RPMI7951 (cell line): ENCODE measurements around the gene PLA2R1. TPM values are rescaled to one million over a fixed set of nuclear protein-coding genes. Genes with fewer than 3 reads are reported as not detected.
A peak's percentile ranks its signal among the peaks of the same experiment; 100 is the strongest.

Source experiments
- DNase-seq: peaks from one replicate; pipeline ENCODE4 v3.0.0-alpha.2; 2012; ENCODE audit warnings: low read depth
- total RNA-seq: library from RNA; depleted of rRNA; stranded (reverse); fragments of >200 nt; shearing (Covaris generic); gene quantifications from 2 replicates; pipeline ENCODE4 v1.2.3, GENCODE V29; 2014

The PLA2R1 gene
- total RNA-seq, 1 experiment from 2014 or later: 7.6 TPM

GRCh38 chr2:159933727-159934049, 128.7 kb downstream of the PLA2R1 start:
- no peak for DNase-seq

GRCh38 chr2:159933040-159933726, 129.2 kb downstream of the PLA2R1 start:
- DNase-seq: no peak

DNA sequence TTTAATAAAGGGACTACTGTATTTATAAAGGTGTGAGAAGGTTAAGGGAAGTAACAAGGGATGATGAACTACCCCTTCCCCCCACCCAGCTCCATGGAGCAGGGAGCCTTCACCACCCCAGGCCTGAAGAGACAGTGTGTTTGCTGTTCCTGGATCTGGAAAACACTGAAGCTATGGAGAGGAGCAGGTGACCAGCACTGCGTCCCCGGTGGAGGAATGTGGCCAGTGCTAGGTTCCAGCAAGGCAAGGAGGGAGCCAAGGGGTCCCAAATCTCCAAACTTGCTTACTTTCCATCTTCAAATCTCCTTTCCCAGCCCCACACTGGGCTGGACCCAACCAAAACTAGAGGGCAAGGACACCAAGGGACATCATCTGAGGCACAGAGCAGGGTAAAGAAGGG, 135.7 kb downstream of the PLA2R1 start:
- DNase-seq: no peak

- no peak for DNase-seq
Measured at GRCh38 chr2:159925975-159926374, 136.4 kb downstream of the PLA2R1 start.

DNA sequence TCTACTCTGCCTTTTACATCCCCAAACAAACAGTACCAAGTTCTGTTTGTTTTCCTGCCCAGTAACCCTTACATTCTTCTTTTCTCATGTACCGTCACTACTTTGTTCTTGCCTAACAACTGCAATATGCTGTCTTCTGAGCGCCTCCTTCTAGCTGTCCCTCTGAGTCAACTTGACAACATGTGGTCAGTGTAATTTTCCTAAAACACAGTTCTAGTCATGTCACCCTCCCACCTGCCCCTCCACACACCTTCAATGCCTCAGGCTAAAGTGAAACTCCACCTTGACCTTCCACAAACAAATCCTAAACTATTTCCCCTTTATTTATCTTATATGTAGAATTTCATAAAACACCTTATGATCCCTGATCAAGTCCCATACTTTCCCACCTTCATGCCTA, 139.9 kb downstream of the PLA2R1 start:
- no peak for DNase-seq

- peak; percentile 18 for DNase-seq
Measured at GRCh38 chr2:159921752-159922404, 140.5 kb downstream of the PLA2R1 start.

DNA sequence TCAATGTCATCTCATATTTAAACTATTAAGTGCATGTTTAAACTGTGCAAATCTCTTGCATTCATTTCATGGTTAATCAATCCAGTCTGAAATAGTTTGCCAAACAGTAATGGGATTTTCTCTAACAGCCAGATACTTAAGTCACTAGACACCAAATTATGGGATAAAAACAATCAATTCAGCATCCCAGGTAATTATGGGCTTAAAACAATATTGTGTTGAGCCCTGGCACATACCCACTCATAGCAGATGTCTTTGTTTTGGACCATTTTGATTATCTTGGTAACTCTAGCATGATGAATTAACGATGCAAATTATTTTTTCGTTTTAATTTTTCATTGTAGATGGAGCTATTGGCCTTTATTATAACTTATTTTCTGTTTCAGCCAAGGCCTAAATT, 145.9 kb downstream of the PLA2R1 start:
- DNase-seq: no peak

- DNase-seq: no peak
Measured at GRCh38 chr2:159913900-159914299, 148.5 kb downstream of the PLA2R1 start.

DNA sequence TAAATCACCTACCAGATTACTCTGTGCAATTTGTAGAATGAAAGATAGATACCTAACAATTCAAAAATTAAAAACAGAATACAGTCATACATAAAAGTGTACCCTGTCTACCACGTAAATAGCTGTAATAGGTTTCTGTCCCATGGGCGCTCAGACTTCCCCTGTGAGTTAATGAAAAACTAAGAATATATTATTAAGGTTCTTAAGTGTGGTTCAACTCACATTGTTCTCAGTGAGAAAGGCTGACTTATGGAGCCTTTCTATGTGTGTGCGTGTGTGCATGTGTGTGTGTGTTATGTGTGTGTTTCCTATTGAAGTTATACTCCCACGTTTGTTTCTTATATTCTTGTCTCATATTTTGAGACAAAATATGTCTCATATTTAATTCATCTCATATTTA, 149.8 kb downstream of the PLA2R1 start:
- no peak for DNase-seq

DNA sequence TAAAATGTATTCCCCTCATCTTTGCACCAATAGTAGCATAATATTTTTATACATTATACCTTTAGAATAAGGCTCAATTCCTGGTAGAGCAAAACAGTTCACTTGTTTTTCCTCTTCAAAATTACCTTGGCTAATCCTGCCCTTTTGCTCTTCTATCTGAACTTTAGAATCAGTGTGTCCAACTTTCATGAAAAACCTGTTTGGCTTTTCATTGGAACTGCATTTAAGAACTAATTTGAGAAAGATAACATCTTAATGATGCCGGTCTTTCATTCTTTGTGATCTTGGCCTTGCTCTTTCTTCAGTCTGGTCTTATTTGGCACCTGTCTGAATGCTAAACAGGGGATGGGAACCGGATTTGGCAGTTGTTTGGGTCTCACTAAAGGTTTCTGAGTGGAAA, 151.5 kb downstream of the PLA2R1 start:
- DNase-seq: no peak

- DNase-seq: no peak
Measured at GRCh38 chr2:159908623-159909022, 153.8 kb downstream of the PLA2R1 start.

- DNase-seq: no peak
Measured at GRCh38 chr2:159907909-159908308, 154.5 kb downstream of the PLA2R1 start.

GRCh38 chr2:159905926-159906714, 156.3 kb downstream of the PLA2R1 start:
- no peak for DNase-seq

DNA sequence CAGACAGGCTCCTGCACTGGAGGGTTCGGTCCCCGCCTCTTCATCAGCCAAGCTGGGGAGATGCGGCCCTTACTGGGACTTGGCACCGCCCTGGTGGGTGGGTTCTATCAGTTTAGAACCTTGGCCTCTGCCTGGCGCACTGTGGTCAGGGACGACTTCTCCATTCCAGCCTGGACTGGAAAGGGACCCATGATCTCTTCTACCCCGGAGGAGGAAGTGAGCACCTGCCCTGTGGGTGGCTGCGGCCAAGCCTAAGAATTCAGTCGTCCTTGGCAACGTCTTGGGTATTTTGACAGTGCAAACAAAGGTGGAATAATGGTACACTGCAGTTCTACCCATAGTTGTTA, 157.5 kb downstream of the PLA2R1 start:
- DNase-seq: no peak

GRCh38 chr2:159904127-159904958, 158.1 kb downstream of the PLA2R1 start, which contains the start of gene LY75:
TSS of gene LY75 (minus strand) at chr2:159904756.
- no peak for DNase-seq

DNA sequence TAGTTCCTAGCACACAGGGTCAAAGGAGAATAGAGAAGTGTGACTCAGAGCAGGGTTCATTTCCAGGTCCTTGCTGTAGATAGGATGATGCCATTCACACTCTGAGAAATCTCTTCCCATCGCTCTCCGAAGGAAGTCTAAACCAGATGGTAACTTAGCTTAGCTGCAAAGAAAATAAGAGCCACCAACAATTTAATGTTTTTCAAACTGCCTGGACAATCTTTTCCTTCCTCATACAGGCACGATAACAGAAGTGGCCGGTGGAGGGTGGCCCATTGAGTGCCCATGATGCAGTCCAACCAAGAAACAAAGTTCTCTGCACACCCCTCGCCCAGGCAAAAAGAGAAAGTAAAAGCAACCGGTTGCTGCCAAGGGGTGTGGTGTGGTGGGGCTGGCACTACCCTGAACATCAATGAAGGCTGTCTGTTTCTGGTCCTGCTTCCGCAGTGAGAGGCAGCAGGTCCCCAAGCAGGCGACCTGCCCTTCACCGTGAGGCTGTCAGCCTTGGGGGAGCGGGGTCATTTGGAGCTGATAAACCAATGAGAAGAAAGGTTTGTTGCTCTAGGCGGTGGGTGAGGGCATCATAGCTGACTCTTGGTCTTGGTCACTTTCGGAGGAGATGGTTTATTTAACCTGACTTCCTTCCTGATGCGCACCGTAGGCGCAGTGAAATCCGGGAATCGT, 158.8 kb downstream of the PLA2R1 start:
- peak; percentile 26 for DNase-seq

DNA sequence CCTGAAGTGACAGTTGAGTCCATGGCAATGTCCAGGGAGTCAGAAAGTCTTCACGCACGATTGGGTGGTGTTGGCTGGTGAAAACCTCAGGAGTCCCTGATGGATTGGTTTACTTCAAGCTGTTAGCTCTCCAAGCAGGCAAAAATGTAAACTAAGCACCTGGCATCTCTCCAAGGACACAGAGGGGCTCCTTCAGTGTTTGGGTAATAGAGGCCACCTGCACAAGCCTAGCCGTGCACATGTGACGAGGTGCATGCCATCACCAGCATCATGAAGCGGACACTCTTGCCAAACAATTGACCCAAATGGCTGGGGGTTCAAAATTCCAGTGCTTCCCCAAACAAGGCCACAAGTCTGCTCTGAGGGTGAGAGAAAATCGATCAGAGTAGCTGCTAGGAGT, 159.7 kb downstream of the PLA2R1 start:
- DNase-seq: no peak

- DNase-seq: no peak
Measured at GRCh38 chr2:159900343-159900742, 162.1 kb downstream of the PLA2R1 start.

- no peak for DNase-seq
Measured at GRCh38 chr2:159898441-159898840, 164.0 kb downstream of the PLA2R1 start.

DNA sequence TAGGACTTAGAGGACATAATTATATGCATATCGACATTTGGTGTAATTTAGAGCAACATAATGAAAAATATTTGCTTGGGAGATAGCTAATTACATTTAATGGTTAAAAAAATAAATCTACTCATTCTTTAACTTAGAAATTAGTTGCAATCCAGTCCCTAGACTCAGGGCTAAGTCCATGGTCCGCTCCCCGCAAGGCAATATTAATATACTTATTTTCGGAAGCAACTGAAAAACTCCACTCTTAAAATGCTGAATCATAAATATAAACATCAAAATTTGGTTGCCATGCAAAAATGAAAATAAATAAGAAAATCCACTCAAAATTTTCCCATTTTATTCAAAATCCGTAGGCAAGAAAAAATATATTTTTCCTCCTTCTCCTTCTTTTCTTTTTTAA, 164.7 kb downstream of the PLA2R1 start:
- DNase-seq: no peak

DNA sequence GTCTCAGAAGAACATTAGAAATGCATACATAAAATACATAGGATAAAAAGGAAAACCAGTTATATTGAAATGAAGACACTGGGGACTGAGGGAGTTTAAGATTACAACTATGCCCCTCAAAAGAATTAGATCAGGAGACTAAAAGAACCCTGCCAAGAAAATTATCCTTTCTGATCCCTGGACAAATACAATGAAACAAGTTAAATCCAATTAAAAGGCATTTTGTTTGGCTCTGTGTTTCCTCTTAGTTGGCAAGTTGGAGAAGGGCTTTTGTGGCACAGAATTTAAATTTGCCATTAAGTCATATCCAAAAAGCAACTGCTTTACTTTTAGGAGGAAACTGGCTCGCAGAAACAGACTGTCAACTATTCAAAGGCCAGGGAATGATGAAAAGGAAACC, 165.3 kb downstream of the PLA2R1 start:
- DNase-seq: no peak
